ENCODE data around the gene GRK6. TPM values are rescaled to one million over a fixed set of nuclear protein-coding genes. Genes with fewer than 3 reads are reported as not detected.

The GRK6 gene
- total and polyA plus RNA-seq, 2 experiments from 2014 or later, result 39.6 to 62.1 TPM

GRCh38 chr5:177428574-177429217 lies 2.2 kb downstream of the GRK6 start:
- no peak for TF ChIP-seq CTCF (IDR thresholded peaks at IDR 0.05; ENCODE audit: low read depth, low read length)
- peaks cover 15% of the 10 kb centered on the region for H3K36me3 ChIP-seq

GRCh38 chr5:177429248-177430040 lies 3.0 kb downstream of the GRK6 start:
- Histone ChIP-seq H3K4me1 (ENCODE audit: low read depth) (no peaks in the 10 kb centered on the region), H3K9me3 (ENCODE audit: low read depth) (no peaks in the 10 kb centered on the region), H3K27me3 (no peaks in the 10 kb centered on the region), H3K4me3 (no peak overlapping the region), H3K36me3 (peaks cover 23% of the 10 kb centered on the region), H3K27ac (no peak overlapping the region)
- no peak for TF ChIP-seq CTCF (IDR thresholded peaks at IDR 0.05; ENCODE audit: low read depth, low read length)
- peak in 1 of 2 donors; percentile 15 for DNase-seq (ENCODE audit: low read depth in 1 of 2, low spot score in 1 of 2)

More at GRCh38 chr5:177428574-177429217, 2.2 kb downstream of the GRK6 start:
- Histone ChIP-seq H3K27ac (no peak overlapping the region), H3K27me3 (no peaks in the 10 kb centered on the region), H3K9me3 (ENCODE audit: low read depth) (no peaks in the 10 kb centered on the region), H3K4me3 (no peak overlapping the region), H3K4me1 (ENCODE audit: low read depth) (no peaks in the 10 kb centered on the region)
- DNase-seq (ENCODE audit: low read depth in 1 of 2, low spot score in 1 of 2), result no peak

- no peaks in the 10 kb centered on the region for H3K27me3 ChIP-seq
- no peaks in the 10 kb centered on the region for H3K9me3 ChIP-seq (ENCODE audit: low read depth)
- TF ChIP-seq CTCF (IDR thresholded peaks at IDR 0.05; ENCODE audit: low read depth, low read length), result no peak
- DNase-seq (ENCODE audit: low read depth in 1 of 2, low spot score in 1 of 2), result no peak
- H3K4me1 ChIP-seq (ENCODE audit: low read depth), result no peaks in the 10 kb centered on the region
- H3K4me3 ChIP-seq, result no peak overlapping the region
- no peak overlapping the region for H3K27ac ChIP-seq
- peaks cover 29% of the 10 kb centered on the region for H3K36me3 ChIP-seq
These were observed 3.9 kb downstream of the GRK6 start for GRCh38 chr5:177430140-177430951.

GRCh38 chr5:177430972-177431316 lies 4.5 kb downstream of the GRK6 start:
- Histone ChIP-seq H3K27ac (no peak overlapping the region), H3K9me3 (ENCODE audit: low read depth) (no peaks in the 10 kb centered on the region), H3K4me1 (ENCODE audit: low read depth) (no peaks in the 10 kb centered on the region), H3K4me3 (no peak overlapping the region), H3K27me3 (no peaks in the 10 kb centered on the region), H3K36me3 (peaks cover 34% of the 10 kb centered on the region)
- TF ChIP-seq CTCF (IDR thresholded peaks at IDR 0.05; ENCODE audit: low read depth, low read length), result no peak
- DNase-seq (ENCODE audit: low read depth in 1 of 2, low spot score in 1 of 2), result no peak

- H3K27me3 ChIP-seq, result no peaks in the 10 kb centered on the region
- H3K27ac ChIP-seq, result no peak overlapping the region
- no peaks in the 10 kb centered on the region for H3K4me1 ChIP-seq (ENCODE audit: low read depth)
- peaks cover 39% of the 10 kb centered on the region for H3K36me3 ChIP-seq
- no peak for TF ChIP-seq CTCF (IDR thresholded peaks at IDR 0.05; ENCODE audit: low read depth, low read length)
- no peak for DNase-seq (ENCODE audit: low read depth in 1 of 2, low spot score in 1 of 2)
- H3K4me3 ChIP-seq, result no peak overlapping the region
- no peaks in the 10 kb centered on the region for H3K9me3 ChIP-seq (ENCODE audit: low read depth)
These were observed 5.1 kb downstream of the GRK6 start for GRCh38 chr5:177431317-177432142.
